ENCODE data around the gene MAT1A. TPM values are rescaled to one million over a fixed set of nuclear protein-coding genes. Genes with fewer than 3 reads are reported as not detected.

The MAT1A gene
- total and polyA plus RNA-seq, 2 experiments from 2014 or later = not detected

DNA sequence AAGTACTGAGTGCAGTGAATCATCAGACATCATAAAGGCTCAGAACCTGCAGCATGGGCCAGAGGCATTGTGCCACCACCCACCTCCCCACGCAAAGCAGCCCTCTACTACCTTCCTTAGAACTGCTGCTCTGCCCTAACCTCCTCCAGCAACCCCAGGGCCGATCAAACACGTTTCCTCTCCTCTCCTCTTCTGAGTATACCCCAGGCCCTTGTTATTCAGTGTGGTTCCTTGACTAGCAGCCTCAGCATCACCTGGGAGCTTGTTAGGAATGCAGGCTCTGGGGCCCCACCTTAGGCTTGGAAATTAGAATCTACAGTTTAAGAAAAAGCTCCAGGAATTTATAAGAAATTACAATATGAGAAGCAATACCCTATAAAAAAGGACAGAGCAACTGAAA is 33.9 kb upstream of the MAT1A start:
- Histone ChIP-seq H3K4me1 (ENCODE audit: insufficient read depth) (no peaks in the 10 kb centered on the region), H2AFZ (no peak overlapping the region), H3K36me3 (ENCODE audit: low read depth) (no peaks in the 10 kb centered on the region), H3K79me2 (ENCODE audit: insufficient read depth) (no peaks in the 10 kb centered on the region), H3K9me2 (ENCODE audit: insufficient read depth) (no peaks in the 10 kb centered on the region), H3K27ac (no peak overlapping the region), H3F3A (ENCODE audit: insufficient read depth) (no peaks in the 10 kb centered on the region), H3K9ac (no peak overlapping the region), H3K27me3 (replicated peaks; ENCODE audit: insufficient read depth) (no peaks in the 10 kb centered on the region; the same call in 1 of the 2 replicates), H3K9me3 (ENCODE audit: low read depth) (no peaks in the 10 kb centered on the region), H4K20me1 (ENCODE audit: insufficient read depth) (no peaks in the 10 kb centered on the region), H3K4me2 (ENCODE audit: unreplicated experiment) (no peak overlapping the region), H3K4me3 (no peak overlapping the region)
- 23% methylated on average over 3 of the region's 3 CpGs for WGBS, 2 experiments (ENCODE audit: low coverage in 1 of 2, low lambda C conversion rate in 2 of 2, missing lambda C conversion rate in 2 of 2)
- DNase-seq = no peak
- TF ChIP-seq EZH2 (IDR thresholded peaks at IDR 0.05; ENCODE audit: insufficient read depth, poor library complexity, severe bottlenecking) = no peak
- no peak for TF ChIP-seq EZH2phosphoT487 (IDR thresholded peaks at IDR 0.05; ENCODE audit: insufficient read depth, low read depth)
- in situ Hi-C loops (cut with MboI) = no loop called here

DNA sequence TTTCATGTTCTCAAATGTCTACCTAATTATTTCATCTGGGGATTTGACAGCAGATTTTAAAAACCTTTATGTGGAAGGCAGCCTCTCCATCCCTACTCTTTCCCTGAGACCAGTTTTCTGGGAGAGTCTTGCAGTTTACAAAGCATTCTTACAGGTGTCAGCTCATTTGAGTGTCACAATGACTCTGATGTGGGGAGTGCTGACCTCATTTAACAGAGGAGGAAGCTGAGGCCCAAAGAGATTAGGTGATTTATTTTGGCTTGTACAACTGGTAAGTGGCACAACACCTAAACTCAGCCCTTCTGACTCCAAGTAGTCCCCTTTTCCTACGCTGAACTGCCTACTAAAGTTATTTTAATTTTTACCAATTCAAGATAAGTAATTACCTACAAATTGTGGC is 33.3 kb upstream of the MAT1A start:
- Histone ChIP-seq H3F3A (ENCODE audit: insufficient read depth) (no peaks in the 10 kb centered on the region), H3K4me3 (no peak overlapping the region), H4K20me1 (ENCODE audit: insufficient read depth) (no peaks in the 10 kb centered on the region), H3K36me3 (ENCODE audit: low read depth) (no peaks in the 10 kb centered on the region), H3K4me2 (ENCODE audit: unreplicated experiment) (no peak overlapping the region), H3K27ac (no peak overlapping the region), H3K9ac (no peak overlapping the region), H3K27me3 (replicated peaks; ENCODE audit: insufficient read depth) (no peaks in the 10 kb centered on the region; the same call in 1 of the 2 replicates), H2AFZ (no peak overlapping the region), H3K9me2 (ENCODE audit: insufficient read depth) (no peaks in the 10 kb centered on the region), H3K9me3 (ENCODE audit: low read depth) (no peaks in the 10 kb centered on the region), H3K79me2 (ENCODE audit: insufficient read depth) (no peaks in the 10 kb centered on the region), H3K4me1 (ENCODE audit: insufficient read depth) (no peaks in the 10 kb centered on the region)
- no peak for DNase-seq
- 35 to 44% methylated on average over 1 of the region's 1 CpG for WGBS, 2 experiments (ENCODE audit: low coverage in 1 of 2, low lambda C conversion rate in 2 of 2, missing lambda C conversion rate in 2 of 2)
- in situ Hi-C loops (cut with MboI) = no loop called here
- TF ChIP-seq EZH2phosphoT487 (IDR thresholded peaks at IDR 0.05; ENCODE audit: insufficient read depth, low read depth) (no peak), EZH2 (IDR thresholded peaks at IDR 0.05; ENCODE audit: insufficient read depth, poor library complexity, severe bottlenecking) (no peak)

DNA sequence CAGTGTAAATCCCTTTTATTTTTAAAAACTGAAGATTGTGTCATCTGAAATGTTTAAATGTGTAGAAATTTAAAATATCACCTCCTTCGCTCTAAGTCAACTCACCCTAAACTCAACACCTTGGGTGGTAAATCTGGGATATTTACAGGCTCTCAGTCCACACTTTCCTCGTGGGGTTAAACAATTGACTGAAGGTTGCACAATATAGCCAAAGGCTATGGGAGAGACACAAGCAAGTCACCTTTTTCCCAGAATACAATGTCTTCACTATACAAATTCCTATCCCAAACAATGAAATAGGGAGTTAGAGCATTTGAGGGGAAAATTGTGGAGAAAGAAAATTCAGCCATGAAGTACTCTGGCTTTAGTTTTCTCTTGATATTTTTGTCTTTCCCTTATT is 32.7 kb upstream of the MAT1A start:
- no peaks in the 10 kb centered on the region for H3K79me2 ChIP-seq (ENCODE audit: insufficient read depth)
- WGBS, 2 experiments (ENCODE audit: low coverage in 1 of 2, low lambda C conversion rate in 2 of 2, missing lambda C conversion rate in 2 of 2) = 40 to 44% methylated on average over 2 of the region's 2 CpGs
- no peak for DNase-seq
- no peak overlapping the region for H3K9ac ChIP-seq
- H3K36me3 ChIP-seq (ENCODE audit: low read depth) = no peaks in the 10 kb centered on the region
- no peaks in the 10 kb centered on the region for H3K9me2 ChIP-seq (ENCODE audit: insufficient read depth)
- no peaks in the 10 kb centered on the region for H3K9me3 ChIP-seq (ENCODE audit: low read depth)
- H3F3A ChIP-seq (ENCODE audit: insufficient read depth) = no peaks in the 10 kb centered on the region
- no peak overlapping the region for H2AFZ ChIP-seq
- no peaks in the 10 kb centered on the region for H3K4me1 ChIP-seq (ENCODE audit: insufficient read depth)
- H4K20me1 ChIP-seq (ENCODE audit: insufficient read depth) = no peaks in the 10 kb centered on the region
- H3K27ac ChIP-seq = no peak overlapping the region
- TF ChIP-seq EZH2 (IDR thresholded peaks at IDR 0.05; ENCODE audit: insufficient read depth, poor library complexity, severe bottlenecking) = no peak
- TF ChIP-seq EZH2phosphoT487 (IDR thresholded peaks at IDR 0.05; ENCODE audit: insufficient read depth, low read depth) = no peak
- in situ Hi-C loops (cut with MboI) = no loop called here
- H3K27me3 ChIP-seq (replicated peaks; ENCODE audit: insufficient read depth) = no peaks in the 10 kb centered on the region; the same call in 1 of the 2 replicates
- no peak overlapping the region for H3K4me3 ChIP-seq
- H3K4me2 ChIP-seq (ENCODE audit: unreplicated experiment) = no peak overlapping the region

DNA sequence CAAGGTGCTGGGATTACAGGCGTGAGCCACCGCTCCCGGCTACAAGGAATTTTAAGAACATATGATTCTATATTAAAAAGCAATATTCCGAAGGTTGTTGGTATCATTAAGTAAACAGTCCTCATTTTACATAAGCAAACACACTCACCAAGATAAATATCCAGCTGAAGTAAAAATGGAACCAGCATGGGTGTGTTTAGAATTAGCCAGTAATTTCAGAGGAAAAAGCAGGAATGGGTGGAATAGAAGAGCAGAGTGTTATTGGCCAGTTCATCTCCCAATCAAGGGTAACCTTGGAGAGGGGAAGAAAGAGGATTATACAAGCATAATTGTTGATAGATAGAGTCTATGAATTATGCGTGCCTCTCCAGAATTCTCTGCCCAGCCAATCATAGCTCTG is 31.7 kb upstream of the MAT1A start:
- TF ChIP-seq EZH2phosphoT487 (IDR thresholded peaks at IDR 0.05; ENCODE audit: insufficient read depth, low read depth) (no peak), EZH2 (IDR thresholded peaks at IDR 0.05; ENCODE audit: insufficient read depth, poor library complexity, severe bottlenecking) (no peak)
- H3K9me3 ChIP-seq (ENCODE audit: low read depth) = no peaks in the 10 kb centered on the region
- in situ Hi-C loops (cut with MboI) = no loop called here
- H3F3A ChIP-seq (ENCODE audit: insufficient read depth) = no peaks in the 10 kb centered on the region
- H3K27me3 ChIP-seq (replicated peaks; ENCODE audit: insufficient read depth) = peaks cover 3% of the 10 kb centered on the region; the same call in 1 of the 2 replicates
- H3K4me3 ChIP-seq = no peak overlapping the region
- DNase-seq = no peak
- H3K79me2 ChIP-seq (ENCODE audit: insufficient read depth) = no peaks in the 10 kb centered on the region
- no peaks in the 10 kb centered on the region for H4K20me1 ChIP-seq (ENCODE audit: insufficient read depth)
- no peaks in the 10 kb centered on the region for H3K4me1 ChIP-seq (ENCODE audit: insufficient read depth)
- no peaks in the 10 kb centered on the region for H3K9me2 ChIP-seq (ENCODE audit: insufficient read depth)
- WGBS, 2 experiments (ENCODE audit: low coverage in 1 of 2, low lambda C conversion rate in 2 of 2, missing lambda C conversion rate in 2 of 2) = 62 to 70% methylated on average over 5 of the region's 5 CpGs
- no peak overlapping the region for H3K9ac ChIP-seq
- H3K27ac ChIP-seq = no peak overlapping the region
- no peak overlapping the region for H2AFZ ChIP-seq
- no peak overlapping the region for H3K4me2 ChIP-seq (ENCODE audit: unreplicated experiment)
- H3K36me3 ChIP-seq (ENCODE audit: low read depth) = no peaks in the 10 kb centered on the region

DNA sequence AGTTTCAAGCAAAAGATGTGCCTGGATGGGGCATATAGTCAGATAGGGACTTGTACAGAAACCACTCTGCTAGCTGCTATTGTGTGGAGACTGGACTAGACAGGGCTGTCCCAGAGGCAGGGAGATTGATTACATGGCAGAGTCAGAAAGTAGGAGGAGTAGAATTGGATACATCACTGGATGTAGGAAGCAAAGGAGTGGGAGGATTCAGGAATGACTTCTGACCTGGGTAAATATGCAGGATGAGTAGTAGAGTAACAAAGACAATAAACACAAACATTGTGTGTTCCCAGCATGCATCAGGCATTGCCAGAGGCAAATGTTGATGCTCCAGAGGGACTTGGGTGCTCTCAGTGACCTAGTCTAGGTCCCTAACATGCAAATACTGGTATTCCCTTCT is 30.9 kb upstream of the MAT1A start:
- in situ Hi-C loops (cut with MboI) = no loop called here
- TF ChIP-seq EZH2phosphoT487 (IDR thresholded peaks at IDR 0.05; ENCODE audit: insufficient read depth, low read depth) (no peak), EZH2 (IDR thresholded peaks at IDR 0.05; ENCODE audit: insufficient read depth, poor library complexity, severe bottlenecking) (no peak)
- H3K9me3 ChIP-seq (ENCODE audit: low read depth) = no peaks in the 10 kb centered on the region

More for the DNA sequence above, 30.9 kb upstream of the MAT1A start:
- Histone ChIP-seq H3K4me2 (ENCODE audit: unreplicated experiment) (no peak overlapping the region), H3K36me3 (ENCODE audit: low read depth) (no peaks in the 10 kb centered on the region), H3F3A (ENCODE audit: insufficient read depth) (no peaks in the 10 kb centered on the region), H4K20me1 (ENCODE audit: insufficient read depth) (no peaks in the 10 kb centered on the region), H3K4me3 (no peak overlapping the region), H3K27me3 (replicated peaks; ENCODE audit: insufficient read depth) (peaks cover 3% of the 10 kb centered on the region; the same call in 1 of the 2 replicates), H3K79me2 (ENCODE audit: insufficient read depth) (no peaks in the 10 kb centered on the region), H3K9me2 (ENCODE audit: insufficient read depth) (no peaks in the 10 kb centered on the region), H3K27ac (no peak overlapping the region), H3K4me1 (ENCODE audit: insufficient read depth) (no peaks in the 10 kb centered on the region), H2AFZ (no peak overlapping the region), H3K9ac (no peak overlapping the region)
- no peak for DNase-seq
